Measurements from ENCODE around the gene BNC2. TPM values are rescaled to one million over a fixed set of nuclear protein-coding genes. Genes with fewer than 3 reads are reported as not detected.

Gene BNC2
- total and polyA plus RNA-seq, 2 of the 13 experiments (the other 11 are each of a cell fraction or from before 2014, with no cell fraction given) = not detected

DNA sequence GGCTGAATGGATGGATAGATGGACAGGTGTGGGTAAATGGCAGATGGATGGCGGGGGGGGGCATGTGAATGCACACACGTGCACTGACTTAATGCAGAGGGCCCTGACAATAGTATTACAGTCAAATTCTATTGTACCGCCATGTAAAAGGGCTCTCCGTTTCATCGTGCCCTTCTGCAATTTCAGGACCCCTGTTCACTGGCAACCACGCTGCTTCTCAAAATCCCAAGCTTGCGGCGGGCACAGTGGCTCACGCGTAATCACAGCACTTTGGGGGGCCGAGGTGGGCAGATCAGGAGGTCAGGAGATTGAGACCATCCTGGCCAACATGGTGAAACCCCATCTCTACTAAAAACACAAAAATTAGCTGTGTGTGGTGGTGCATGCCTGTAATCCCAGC is 211.4 kb downstream of the BNC2 start:
- intact Hi-C loops (cut with micrococcal nuclease; ENCODE audit: unreplicated experiment) = no loop called here
- WGBS (ENCODE audit: low lambda C conversion rate) = 48% methylated on average over 11 of the region's 11 CpGs

More for the DNA sequence above, 211.4 kb downstream of the BNC2 start:
- in situ Hi-C loops (cut with HindIII; ENCODE audit: extremely low pct_ligation_motif_present, low pct_unique_long_range_greater_than_20kb) = no loop called here
- Histone ChIP-seq H3K4me1 (ENCODE audit: insufficient read depth, low read length) (peaks cover 2% of the 10 kb centered on the region; the same call in 1 of the 2 replicates), H4K20me1 (ENCODE audit: insufficient read depth, low read length) (no peaks in the 10 kb centered on the region), H3K9me3 (ENCODE audit: low read length) (no peaks in the 10 kb centered on the region), H2AFZ (ENCODE audit: low read length) (no peak overlapping the region), H3K27me3 (ENCODE audit: control insufficient read depth in 1 of 2, insufficient read depth in 2 of 2, low read length in 2 of 2) (no peaks in the 10 kb centered on the region), H3K79me2 (ENCODE audit: insufficient read depth, low read length) (no peaks in the 10 kb centered on the region), H3K4me2 (ENCODE audit: low read depth, low read length) (no peak overlapping the region), H3K4me3 (replicated peaks in 1 of 3; ENCODE audit: insufficient read depth in 1 of 3, low read depth in 2 of 3, low read length in 3 of 3) (no peak overlapping the region), H3K36me3 (replicated peaks in 1 of 2; ENCODE audit: control insufficient read depth in 1 of 2, insufficient read depth in 2 of 2, low read length in 2 of 2) (no peaks in the 10 kb centered on the region), H3K27ac (ENCODE audit: extremely low read length, insufficient read depth, low read length) (no peak overlapping the region), H3K9ac (ENCODE audit: insufficient read depth, low read depth, low read length) (no peak overlapping the region)
- BruUV-seq (replicated peaks) = no TSS peak
- FAIRE-seq (no peak), DNase-seq (ENCODE audit: low spot score) (no peak), ATAC-seq (no peak)
- ChIA-PET POLR2A (no interaction called here), CTCF (ENCODE audit: low intra/inter-chr PET ratio, low total read pairs) (no interaction called here)
- no peak for TF ChIP-seq GLI4 (CRISPR knock-in tag; IDR thresholded peaks at IDR 0.05; ENCODE audit: borderline replicate concordance)
- TF ChIP-seq, protein P1, sequence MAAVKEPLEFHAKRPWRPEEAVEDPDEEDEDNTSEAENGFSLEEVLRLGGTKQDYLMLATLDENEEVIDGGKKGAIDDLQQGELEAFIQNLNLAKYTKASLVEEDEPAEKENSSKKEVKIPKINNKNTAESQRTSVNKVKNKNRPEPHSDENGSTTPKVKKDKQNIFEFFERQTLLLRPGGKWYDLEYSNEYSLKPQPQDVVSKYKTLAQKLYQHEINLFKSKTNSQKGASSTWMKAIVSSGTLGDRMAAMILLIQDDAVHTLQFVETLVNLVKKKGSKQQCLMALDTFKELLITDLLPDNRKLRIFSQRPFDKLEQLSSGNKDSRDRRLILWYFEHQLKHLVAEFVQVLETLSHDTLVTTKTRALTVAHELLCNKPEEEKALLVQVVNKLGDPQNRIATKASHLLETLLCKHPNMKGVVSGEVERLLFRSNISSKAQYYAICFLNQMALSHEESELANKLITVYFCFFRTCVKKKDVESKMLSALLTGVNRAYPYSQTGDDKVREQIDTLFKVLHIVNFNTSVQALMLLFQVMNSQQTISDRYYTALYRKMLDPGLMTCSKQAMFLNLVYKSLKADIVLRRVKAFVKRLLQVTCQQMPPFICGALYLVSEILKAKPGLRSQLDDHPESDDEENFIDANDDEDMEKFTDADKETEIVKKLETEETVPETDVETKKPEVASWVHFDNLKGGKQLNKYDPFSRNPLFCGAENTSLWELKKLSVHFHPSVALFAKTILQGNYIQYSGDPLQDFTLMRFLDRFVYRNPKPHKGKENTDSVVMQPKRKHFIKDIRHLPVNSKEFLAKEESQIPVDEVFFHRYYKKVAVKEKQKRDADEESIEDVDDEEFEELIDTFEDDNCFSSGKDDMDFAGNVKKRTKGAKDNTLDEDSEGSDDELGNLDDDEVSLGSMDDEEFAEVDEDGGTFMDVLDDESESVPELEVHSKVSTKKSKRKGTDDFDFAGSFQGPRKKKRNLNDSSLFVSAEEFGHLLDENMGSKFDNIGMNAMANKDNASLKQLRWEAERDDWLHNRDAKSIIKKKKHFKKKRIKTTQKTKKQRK (IDR thresholded peaks at IDR 0.05; ENCODE audit: low read length) = no peak
- TF ChIP-seq TOE1 (CRISPR knock-in tag; IDR thresholded peaks at IDR 0.05) = no peak
